Measurements from ENCODE around the gene BAIAP3. TPM values are rescaled to one million over a fixed set of nuclear protein-coding genes. Genes with fewer than 3 reads are reported as not detected.

BAIAP3 gene
- polyA plus RNA-seq, 4 donors = 4.5 to 10.5 (median 7.0) TPM

DNA sequence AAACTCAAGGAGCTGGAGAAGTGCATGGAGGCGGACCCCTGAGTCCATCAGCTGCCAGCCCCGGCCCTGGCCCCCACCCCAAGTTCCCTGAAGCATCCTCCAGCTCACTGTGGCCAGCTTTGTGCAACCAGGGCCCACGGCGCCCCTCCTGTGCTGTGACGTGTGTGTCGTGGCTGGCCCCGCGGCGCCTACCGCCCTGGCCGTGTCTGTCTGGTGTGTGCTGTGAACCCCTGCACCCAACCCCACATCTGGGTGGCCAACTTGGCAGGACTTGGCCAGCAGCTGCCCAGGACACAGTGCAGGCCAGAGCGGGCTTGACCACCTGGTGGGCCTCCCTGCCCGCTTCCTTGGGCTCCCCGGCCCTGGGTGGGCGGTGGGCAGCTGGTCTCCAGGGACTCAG is 15.0 kb downstream of the BAIAP3 start:
- DNase-seq = no peak
- no peak for FAIRE-seq
- WGBS, 3 donors = 91 to 96% (median 95%) methylated on average over 12 to 15 of the region's 15 CpGs

GRCh38 chr16:1348926-1349325 is 15.5 kb downstream of the BAIAP3 start:
- peaks cover 2 to 45% (median 4%) of the 10 kb centered on the region in 3 donors for H3K36me3 ChIP-seq (ENCODE audit: control insufficient read depth in 3 of 3, insufficient read depth in 2 of 3, low read depth in 1 of 3, low read length in 3 of 3)

More for the DNA sequence above, 15.0 kb downstream of the BAIAP3 start:
- Histone ChIP-seq H3K9me3 (ENCODE audit: control insufficient read depth in 2 of 2, insufficient read depth in 1 of 2, low read depth in 1 of 2, low read length in 1 of 2) (no peaks in the 10 kb centered on the region), H3K4me3 (ENCODE audit: low read depth in 1 of 3, low read length in 3 of 3) (no peak overlapping the region), H3K36me3 (ENCODE audit: control insufficient read depth in 3 of 3, insufficient read depth in 2 of 3, low read depth in 1 of 3, low read length in 3 of 3) (peaks cover 2 to 42% (median 4%) of the 10 kb centered on the region in 3 donors), H3K4me1 (ENCODE audit: control insufficient read depth in 3 of 3, insufficient read depth in 2 of 3, low read depth in 1 of 3, low read length in 2 of 3) (peaks cover 2 to 19% (median 11%) of the 10 kb centered on the region in 3 donors), H3K27me3 (ENCODE audit: control insufficient read depth in 3 of 3, insufficient read depth in 3 of 3, low read length in 3 of 3) (no peaks in the 10 kb centered on the region), H3K27ac (ENCODE audit: low read depth in 1 of 3, low read length in 2 of 3) (no peak overlapping the region)

DNA sequence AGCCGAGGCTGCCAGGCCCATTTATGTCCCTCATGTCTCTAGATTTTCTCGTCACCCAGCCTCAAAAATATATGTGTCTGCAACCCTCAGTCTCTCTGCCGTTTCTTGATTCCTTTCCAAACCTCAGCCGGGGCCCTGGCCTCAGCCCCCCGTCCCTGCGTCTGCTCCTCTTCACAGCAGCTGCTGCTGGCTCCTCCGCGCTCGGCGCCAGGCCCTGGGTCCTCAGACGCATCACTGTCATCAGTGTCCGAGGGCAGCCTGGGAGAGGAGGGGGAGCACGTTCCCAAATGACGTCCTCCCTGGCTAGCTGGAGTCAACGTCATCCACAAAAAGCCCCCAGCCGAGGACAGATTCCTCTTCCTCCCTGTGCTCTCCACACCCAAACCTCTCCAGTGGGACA is 15.9 kb downstream of the BAIAP3 start:
- Histone ChIP-seq H3K4me3 (ENCODE audit: low read depth in 1 of 3, low read length in 3 of 3) (no peak overlapping the region), H3K36me3 (ENCODE audit: control insufficient read depth in 3 of 3, insufficient read depth in 2 of 3, low read depth in 1 of 3, low read length in 3 of 3) (peaks cover 2 to 45% (median 4%) of the 10 kb centered on the region in 3 donors), H3K27me3 (ENCODE audit: control insufficient read depth in 3 of 3, insufficient read depth in 3 of 3, low read length in 3 of 3) (no peaks in the 10 kb centered on the region), H3K4me1 (ENCODE audit: control insufficient read depth in 3 of 3, insufficient read depth in 2 of 3, low read depth in 1 of 3, low read length in 2 of 3) (peaks cover 0 to 13% (median 13%) of the 10 kb centered on the region in 3 donors), H3K9me3 (ENCODE audit: control insufficient read depth in 2 of 2, insufficient read depth in 1 of 2, low read depth in 1 of 2, low read length in 1 of 2) (no peaks in the 10 kb centered on the region), H3K27ac (ENCODE audit: low read depth in 1 of 3, low read length in 2 of 3) (no peak overlapping the region)
- DNase-seq = no peak
- FAIRE-seq = no peak
- WGBS, 3 donors = 84 to 91% (median 87%) methylated on average over 16 of the region's 16 CpGs

More at GRCh38 chr16:1348926-1349325, 15.5 kb downstream of the BAIAP3 start:
- no peaks in the 10 kb centered on the region for H3K9me3 ChIP-seq (ENCODE audit: control insufficient read depth in 2 of 2, insufficient read depth in 1 of 2, low read depth in 1 of 2, low read length in 1 of 2)
- peaks cover 2 to 15% (median 13%) of the 10 kb centered on the region in 3 donors for H3K4me1 ChIP-seq (ENCODE audit: control insufficient read depth in 3 of 3, insufficient read depth in 2 of 3, low read depth in 1 of 3, low read length in 2 of 3)
- DNase-seq (no peak), FAIRE-seq (no peak)
- H3K4me3 ChIP-seq (ENCODE audit: low read depth in 1 of 3, low read length in 3 of 3) = no peak overlapping the region
- no peak overlapping the region for H3K27ac ChIP-seq (ENCODE audit: low read depth in 1 of 3, low read length in 2 of 3)
- WGBS, 3 donors = 82 to 85% (median 84%) methylated on average over 14 of the region's 14 CpGs
- H3K27me3 ChIP-seq (ENCODE audit: control insufficient read depth in 3 of 3, insufficient read depth in 3 of 3, low read length in 3 of 3) = no peaks in the 10 kb centered on the region

- Histone ChIP-seq H3K9me3 (ENCODE audit: control insufficient read depth in 2 of 2, insufficient read depth in 1 of 2, low read depth in 1 of 2, low read length in 1 of 2) (no peaks in the 10 kb centered on the region), H3K4me3 (ENCODE audit: low read depth in 1 of 3, low read length in 3 of 3) (no peak overlapping the region), H3K27me3 (ENCODE audit: control insufficient read depth in 3 of 3, insufficient read depth in 3 of 3, low read length in 3 of 3) (no peaks in the 10 kb centered on the region), H3K36me3 (ENCODE audit: control insufficient read depth in 3 of 3, insufficient read depth in 2 of 3, low read depth in 1 of 3, low read length in 3 of 3) (peaks cover 2 to 47% (median 4%) of the 10 kb centered on the region in 3 donors), H3K27ac (ENCODE audit: low read depth in 1 of 3, low read length in 2 of 3) (no peak overlapping the region), H3K4me1 (ENCODE audit: control insufficient read depth in 3 of 3, insufficient read depth in 2 of 3, low read depth in 1 of 3, low read length in 2 of 3) (peaks cover 0 to 13% (median 13%) of the 10 kb centered on the region in 3 donors)
- no peak for DNase-seq
- 93 to 97% (median 97%) methylated on average over 17 of the region's 17 CpGs for WGBS, 3 donors
- FAIRE-seq = no peak
Observed at GRCh38 chr16:1349951-1350350, 16.5 kb downstream of the BAIAP3 start.

- Histone ChIP-seq H3K4me3 (ENCODE audit: low read depth in 1 of 3, low read length in 3 of 3) (peak overlapping the region in 2 of 3 donors; percentile 66 to 92), H3K4me1 (ENCODE audit: control insufficient read depth in 3 of 3, insufficient read depth in 2 of 3, low read depth in 1 of 3, low read length in 2 of 3) (peaks cover 0 to 13% (median 13%) of the 10 kb centered on the region in 3 donors), H3K27ac (ENCODE audit: low read depth in 1 of 3, low read length in 2 of 3) (no peak overlapping the region), H3K36me3 (ENCODE audit: control insufficient read depth in 3 of 3, insufficient read depth in 2 of 3, low read depth in 1 of 3, low read length in 3 of 3) (peaks cover 2 to 47% (median 4%) of the 10 kb centered on the region in 3 donors), H3K9me3 (ENCODE audit: control insufficient read depth in 2 of 2, insufficient read depth in 1 of 2, low read depth in 1 of 2, low read length in 1 of 2) (no peaks in the 10 kb centered on the region), H3K27me3 (ENCODE audit: control insufficient read depth in 3 of 3, insufficient read depth in 3 of 3, low read length in 3 of 3) (no peaks in the 10 kb centered on the region)
- DNase-seq (no peak), FAIRE-seq (no peak)
- WGBS, 3 donors = 72 to 80% (median 74%) methylated on average over 19 of the region's 19 CpGs
Observed at GRCh38 chr16:1350691-1351090, 17.2 kb downstream of the BAIAP3 start.

DNA sequence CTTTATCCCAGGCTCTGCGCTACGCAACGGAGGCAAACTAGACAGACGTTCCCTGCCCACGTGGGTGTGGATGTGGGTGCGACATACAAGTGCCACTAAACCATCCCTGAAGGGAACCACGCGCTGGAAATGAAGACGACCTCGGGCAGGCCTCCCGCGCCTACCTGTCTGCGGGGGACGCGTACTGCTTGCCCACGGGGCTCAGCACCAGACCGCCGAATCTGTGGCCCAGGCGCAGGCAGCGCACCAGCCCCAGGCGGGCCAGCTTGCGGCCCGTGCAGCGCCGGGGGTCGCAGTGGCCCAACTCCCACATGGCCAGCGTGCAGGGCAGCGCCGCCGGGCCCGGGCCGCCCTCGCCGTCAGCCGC is 17.8 kb downstream of the BAIAP3 start:
- WGBS, 3 donors = 0 to 1% (median 0%) methylated on average over 28 to 35 of the region's 35 CpGs
- Histone ChIP-seq H3K4me3 (ENCODE audit: low read depth in 1 of 3, low read length in 3 of 3) (peak overlapping the region; percentile 66 to 92 (median 89)), H3K9me3 (ENCODE audit: control insufficient read depth in 2 of 2, insufficient read depth in 1 of 2, low read depth in 1 of 2, low read length in 1 of 2) (no peaks in the 10 kb centered on the region), H3K27ac (ENCODE audit: low read depth in 1 of 3, low read length in 2 of 3) (peak overlapping the region in 2 of 3 donors; percentile 24 to 26), H3K36me3 (ENCODE audit: control insufficient read depth in 3 of 3, insufficient read depth in 2 of 3, low read depth in 1 of 3, low read length in 3 of 3) (peaks cover 2 to 45% (median 4%) of the 10 kb centered on the region in 3 donors), H3K4me1 (ENCODE audit: control insufficient read depth in 3 of 3, insufficient read depth in 2 of 3, low read depth in 1 of 3, low read length in 2 of 3) (peaks cover 0 to 13% (median 13%) of the 10 kb centered on the region in 3 donors), H3K27me3 (ENCODE audit: control insufficient read depth in 3 of 3, insufficient read depth in 3 of 3, low read length in 3 of 3) (no peaks in the 10 kb centered on the region)
- no peak for FAIRE-seq
- DNase-seq = no peak

GRCh38 chr16:1351582-1352362 is 18.3 kb downstream of the BAIAP3 start, which contains the start of the genes GNPTG and TSR3:
Gene GNPTG, plus strand, starts transcription at chr16:1351931. Its CDS starts 35 bp downstream, at chr16:1351966.
Gene TSR3, minus strand, starts transcription at chr16:1351878. Its CDS starts 74 bp downstream, at chr16:1351804.
- peaks cover 2 to 43% (median 4%) of the 10 kb centered on the region in 3 donors for H3K36me3 ChIP-seq (ENCODE audit: control insufficient read depth in 3 of 3, insufficient read depth in 2 of 3, low read depth in 1 of 3, low read length in 3 of 3)
- no peaks in the 10 kb centered on the region for H3K9me3 ChIP-seq (ENCODE audit: control insufficient read depth in 2 of 2, insufficient read depth in 1 of 2, low read depth in 1 of 2, low read length in 1 of 2)
- 0 to 1% (median 1%) methylated on average over 76 to 98 of the region's 98 CpGs for WGBS, 3 donors
- DNase-seq = peak; percentile 85 to 93
- peak within 1 kb of the TSS in 2 of 3 donors; percentile 24 to 26 for H3K27ac ChIP-seq (ENCODE audit: low read depth in 1 of 3, low read length in 2 of 3)
- peaks cover 0 to 13% (median 13%) of the 10 kb centered on the region in 3 donors for H3K4me1 ChIP-seq (ENCODE audit: control insufficient read depth in 3 of 3, insufficient read depth in 2 of 3, low read depth in 1 of 3, low read length in 2 of 3)
- FAIRE-seq = no peak
- no peaks in the 10 kb centered on the region for H3K27me3 ChIP-seq (ENCODE audit: control insufficient read depth in 3 of 3, insufficient read depth in 3 of 3, low read length in 3 of 3)
- peak within 1 kb of the TSS; percentile 80 to 92 (median 89) for H3K4me3 ChIP-seq (ENCODE audit: low read depth in 1 of 3, low read length in 3 of 3)

GRCh38 chr16:1354815-1355540 is 21.5 kb downstream of the BAIAP3 start:
- Histone ChIP-seq H3K27me3 (ENCODE audit: control insufficient read depth in 3 of 3, insufficient read depth in 3 of 3, low read length in 3 of 3) (no peaks in the 10 kb centered on the region), H3K36me3 (ENCODE audit: control insufficient read depth in 3 of 3, insufficient read depth in 2 of 3, low read depth in 1 of 3, low read length in 3 of 3) (peaks cover 0 to 32% (median 2%) of the 10 kb centered on the region in 3 donors), H3K4me3 (ENCODE audit: low read depth in 1 of 3, low read length in 3 of 3) (no peak overlapping the region), H3K4me1 (ENCODE audit: control insufficient read depth in 3 of 3, insufficient read depth in 2 of 3, low read depth in 1 of 3, low read length in 2 of 3) (peaks cover 0 to 13% (median 13%) of the 10 kb centered on the region in 3 donors), H3K9me3 (ENCODE audit: control insufficient read depth in 2 of 2, insufficient read depth in 1 of 2, low read depth in 1 of 2, low read length in 1 of 2) (no peaks in the 10 kb centered on the region), H3K27ac (ENCODE audit: low read depth in 1 of 3, low read length in 2 of 3) (no peak overlapping the region)
- DNase-seq = no peak
- no peak for FAIRE-seq
- 71 to 86% (median 76%) methylated on average over 46 to 49 of the region's 49 CpGs for WGBS, 3 donors

Data from small intestine (tissue), 7 donors.